NCI-H2171 (cell line): Measurements from ENCODE around the gene KDM4C.
"Not testable (repeated sequence)": the region's sequence is repeated elsewhere in the genome, so short reads cannot be mapped to it uniquely, and the experiment has no call there.

ENCODE experiments used
- DNase-seq: peaks from one replicate; lab custom pipeline; 2025; lab: John Stamatoyannopoulos, UW

The KDM4C gene

GRCh38 chr9:6764523-6764922 lies 6.8 kb downstream of the KDM4C start:
- no peak for DNase-seq

- DNase-seq: no peak
Measured at GRCh38 chr9:6764950-6765349, 7.2 kb downstream of the KDM4C start.

GRCh38 chr9:6765396-6765795 lies 7.6 kb downstream of the KDM4C start:
- DNase-seq: no peak

- DNase-seq: no peak
Measured at GRCh38 chr9:6766606-6767005, 8.8 kb downstream of the KDM4C start.

- not testable (repeated sequence) for DNase-seq
Measured at GRCh38 chr9:6768587-6768986, 10.8 kb downstream of the KDM4C start.

- no peak for DNase-seq
Measured at GRCh38 chr9:6771722-6772121, 13.9 kb downstream of the KDM4C start.

- DNase-seq: no peak
Measured at GRCh38 chr9:6777213-6777902, 19.6 kb downstream of the KDM4C start.

GRCh38 chr9:6779417-6780241 lies 21.9 kb downstream of the KDM4C start:
- DNase-seq: no peak

- DNase-seq: no peak
Measured at GRCh38 chr9:6780690-6781089, 22.9 kb downstream of the KDM4C start.

GRCh38 chr9:6781476-6781875 lies 23.7 kb downstream of the KDM4C start:
- no peak for DNase-seq

GRCh38 chr9:6782345-6782744 lies 24.6 kb downstream of the KDM4C start:
- DNase-seq: no peak

- no peak for DNase-seq
Measured at GRCh38 chr9:6782981-6783380, 25.2 kb downstream of the KDM4C start.

- no peak for DNase-seq
Measured at GRCh38 chr9:6783753-6784152, 26.0 kb downstream of the KDM4C start.

- DNase-seq: no peak
Measured at GRCh38 chr9:6785682-6786081, 27.9 kb downstream of the KDM4C start.

- no peak for DNase-seq
Measured at GRCh38 chr9:6787793-6788161, 30.0 kb downstream of the KDM4C start.

- DNase-seq: no peak
Measured at GRCh38 chr9:6788162-6789016, 30.6 kb downstream of the KDM4C start.

- DNase-seq: not testable (repeated sequence)
Measured at GRCh38 chr9:6789017-6789338, 31.2 kb downstream of the KDM4C start.

GRCh38 chr9:6790866-6791265 lies 33.1 kb downstream of the KDM4C start:
- no peak for DNase-seq

- DNase-seq: no peak
Measured at GRCh38 chr9:6793203-6793602, 35.4 kb downstream of the KDM4C start.

- no peak for DNase-seq
Measured at GRCh38 chr9:6794936-6795335, 37.2 kb downstream of the KDM4C start.

GRCh38 chr9:6802926-6803325 lies 45.2 kb downstream of the KDM4C start:
- no peak for DNase-seq

GRCh38 chr9:6805532-6805931 lies 47.8 kb downstream of the KDM4C start:
- DNase-seq: peak; percentile 9

GRCh38 chr9:6806318-6806717 lies 48.5 kb downstream of the KDM4C start:
- DNase-seq: not testable (repeated sequence)
